ENCODE measurements around the gene FANCL.
"Not testable (repeated sequence)": the region's sequence is repeated elsewhere in the genome, so short reads cannot be mapped to it uniquely, and the experiment has no call there.

Gene FANCL

GRCh38 chr2:58202404-58202803 is 38.7 kb downstream of the FANCL start:
- Mint-ChIP-seq H3K9me3 (no peaks in the 10 kb centered on the region), H3K27me3 (ENCODE audit: low read depth) (no peaks in the 10 kb centered on the region), H3K4me3 (no peak overlapping the region), H3K27ac (no peak overlapping the region), H3K4me1 (no peaks in the 10 kb centered on the region), H3K36me3 (ENCODE audit: low read depth) (peaks cover 26% of the 10 kb centered on the region)
- TF ChIP-seq, protein P1, sequence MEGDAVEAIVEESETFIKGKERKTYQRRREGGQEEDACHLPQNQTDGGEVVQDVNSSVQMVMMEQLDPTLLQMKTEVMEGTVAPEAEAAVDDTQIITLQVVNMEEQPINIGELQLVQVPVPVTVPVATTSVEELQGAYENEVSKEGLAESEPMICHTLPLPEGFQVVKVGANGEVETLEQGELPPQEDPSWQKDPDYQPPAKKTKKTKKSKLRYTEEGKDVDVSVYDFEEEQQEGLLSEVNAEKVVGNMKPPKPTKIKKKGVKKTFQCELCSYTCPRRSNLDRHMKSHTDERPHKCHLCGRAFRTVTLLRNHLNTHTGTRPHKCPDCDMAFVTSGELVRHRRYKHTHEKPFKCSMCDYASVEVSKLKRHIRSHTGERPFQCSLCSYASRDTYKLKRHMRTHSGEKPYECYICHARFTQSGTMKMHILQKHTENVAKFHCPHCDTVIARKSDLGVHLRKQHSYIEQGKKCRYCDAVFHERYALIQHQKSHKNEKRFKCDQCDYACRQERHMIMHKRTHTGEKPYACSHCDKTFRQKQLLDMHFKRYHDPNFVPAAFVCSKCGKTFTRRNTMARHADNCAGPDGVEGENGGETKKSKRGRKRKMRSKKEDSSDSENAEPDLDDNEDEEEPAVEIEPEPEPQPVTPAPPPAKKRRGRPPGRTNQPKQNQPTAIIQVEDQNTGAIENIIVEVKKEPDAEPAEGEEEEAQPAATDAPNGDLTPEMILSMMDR (IDR thresholded peaks at IDR 0.05; ENCODE audit: unreplicated experiment in 3 of 3), result no peak

DNA sequence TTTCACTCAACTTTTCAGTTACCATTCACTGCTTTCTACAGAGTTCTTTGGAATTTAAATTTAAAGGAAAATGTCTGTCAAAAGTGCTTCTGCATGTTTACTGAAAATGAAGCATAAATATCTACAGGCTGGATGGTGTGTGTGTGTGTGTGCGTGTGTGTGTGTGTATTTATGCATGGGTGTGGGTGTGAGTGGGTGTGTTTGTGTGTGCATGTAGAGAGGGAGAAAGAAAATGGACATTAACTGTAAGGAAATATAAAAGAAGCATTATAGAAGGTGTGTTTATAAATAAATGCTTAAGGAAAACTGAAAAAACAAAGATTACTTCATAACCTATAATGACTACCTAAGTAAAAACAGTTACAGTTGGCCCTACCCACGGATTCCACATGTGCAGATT is 43.2 kb downstream of the FANCL start:
- no peaks in the 10 kb centered on the region for H3K4me1 Mint-ChIP-seq
- H3K9me3 Mint-ChIP-seq, result no peaks in the 10 kb centered on the region
- no peak overlapping the region for H3K4me3 Mint-ChIP-seq
- H3K36me3 Mint-ChIP-seq (ENCODE audit: low read depth), result peaks cover 15% of the 10 kb centered on the region
- no peaks in the 10 kb centered on the region for H3K27me3 Mint-ChIP-seq (ENCODE audit: low read depth)
- no peak overlapping the region for H3K27ac Mint-ChIP-seq
- TF ChIP-seq, protein P1 (IDR thresholded peaks at IDR 0.05; ENCODE audit: unreplicated experiment in 3 of 3), result no peak

DNA sequence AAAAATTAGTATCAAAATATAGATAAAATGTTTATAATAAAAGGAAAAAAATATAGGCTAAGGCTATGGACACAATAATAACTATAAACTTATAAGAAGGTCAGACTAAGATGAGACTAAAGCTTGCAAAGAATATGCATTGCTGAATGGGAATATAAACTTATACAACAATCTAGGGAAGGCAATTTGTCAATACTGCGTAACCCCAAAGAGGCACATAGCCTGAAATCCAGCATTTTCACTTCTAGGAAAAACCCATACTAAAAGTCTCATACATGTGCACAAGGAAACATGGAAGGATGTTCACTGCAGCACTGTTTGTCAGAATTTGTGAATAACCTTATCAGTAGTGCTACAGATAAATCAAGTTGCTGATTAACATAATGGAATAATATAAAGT is 45.5 kb downstream of the FANCL start:
- Mint-ChIP-seq H3K4me1 (no peaks in the 10 kb centered on the region), H3K27me3 (ENCODE audit: low read depth) (no peaks in the 10 kb centered on the region), H3K36me3 (ENCODE audit: low read depth) (peaks cover 9% of the 10 kb centered on the region), H3K9me3 (no peaks in the 10 kb centered on the region), H3K4me3 (no peak overlapping the region), H3K27ac (no peak overlapping the region)
- TF ChIP-seq, protein P1 (IDR thresholded peaks at IDR 0.05; ENCODE audit: unreplicated experiment in 3 of 3), result no peak

- no peaks in the 10 kb centered on the region for H3K4me1 Mint-ChIP-seq
- no peaks in the 10 kb centered on the region for H3K9me3 Mint-ChIP-seq
- TF ChIP-seq, protein P1 (IDR thresholded peaks at IDR 0.05; ENCODE audit: unreplicated experiment in 3 of 3), result no peak
- H3K4me3 Mint-ChIP-seq, result no peak overlapping the region
- H3K36me3 Mint-ChIP-seq (ENCODE audit: low read depth), result peaks cover 9% of the 10 kb centered on the region
- H3K27ac Mint-ChIP-seq, result no peak overlapping the region
- no peaks in the 10 kb centered on the region for H3K27me3 Mint-ChIP-seq (ENCODE audit: low read depth)
These were observed 46.7 kb downstream of the FANCL start for GRCh38 chr2:58194458-58194857.

DNA sequence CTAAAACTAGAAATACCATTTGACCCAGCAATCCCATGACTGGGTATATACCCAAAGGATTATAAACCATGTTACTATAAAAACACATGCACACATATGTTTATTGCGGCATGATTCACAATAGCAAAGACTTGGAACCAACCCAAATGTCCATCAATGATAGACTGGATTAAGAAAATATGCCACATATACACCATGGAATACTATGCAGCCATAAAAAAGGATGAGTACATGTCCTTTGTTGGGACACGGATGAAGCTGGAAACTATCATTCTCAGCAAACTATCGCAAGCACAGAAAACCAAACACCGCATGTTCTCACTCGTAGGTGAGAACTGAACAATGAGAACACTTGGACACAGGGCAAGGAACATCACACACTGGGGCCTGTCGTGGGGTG is 54.1 kb downstream of the FANCL start:
- H3K4me1 Mint-ChIP-seq; H3K9me3 Mint-ChIP-seq; H3K27me3 Mint-ChIP-seq (ENCODE audit: low read depth); H3K27ac Mint-ChIP-seq; H3K4me3 Mint-ChIP-seq: not testable (repeated sequence)
- H3K36me3 Mint-ChIP-seq (ENCODE audit: low read depth), result peaks cover 41% of the 10 kb centered on the region

DNA sequence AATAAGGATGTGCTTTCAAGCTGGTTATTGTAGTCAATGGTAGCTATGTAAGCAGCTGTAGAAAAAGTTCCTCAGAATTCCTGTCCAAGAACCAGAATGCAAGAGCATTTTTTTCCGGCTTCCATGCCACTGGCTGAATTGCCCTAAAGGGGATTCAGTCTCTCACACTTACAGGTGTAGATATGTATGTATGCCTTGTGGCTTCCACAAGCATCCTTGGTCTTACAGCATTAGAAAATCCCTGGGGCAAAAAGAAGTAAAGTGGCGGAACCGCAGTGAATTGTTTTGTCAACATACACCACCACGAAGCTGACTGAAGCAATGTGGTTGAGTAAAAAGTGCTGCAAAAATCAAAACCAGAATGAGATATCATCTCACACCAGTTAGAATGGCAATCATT is 54.6 kb downstream of the FANCL start:
- TF ChIP-seq, protein P1 (IDR thresholded peaks at IDR 0.05; ENCODE audit: unreplicated experiment in 3 of 3), result no peak
- Mint-ChIP-seq H3K36me3 (ENCODE audit: low read depth) (peaks cover 42% of the 10 kb centered on the region), H3K27me3 (ENCODE audit: low read depth) (no peaks in the 10 kb centered on the region), H3K4me3 (no peak overlapping the region), H3K27ac (no peak overlapping the region), H3K9me3 (no peaks in the 10 kb centered on the region), H3K4me1 (no peaks in the 10 kb centered on the region)

All from nephron (organoid).